ENCODE data around the gene ACOT8. TPM values are rescaled to one million over a fixed set of nuclear protein-coding genes. Genes with fewer than 3 reads are reported as not detected.

The ACOT8 gene
- total and polyA plus RNA-seq, 2 of the 8 experiments (the other 6 are each of a cell fraction or from before 2014, with no cell fraction given), result 37.6 to 88.8 TPM

- no peak for TF ChIP-seq FOSL1 (IDR thresholded peaks at IDR 0.05; ENCODE audit: insufficient read depth, low read depth, low read length)
- no peak for TF ChIP-seq EGR1 (IDR thresholded peaks at IDR 0.05; ENCODE audit: borderline replicate concordance, low read depth, low read length)
Observed at GRCh38 chr20:45834797-45835161, 22.4 kb downstream of the ACOT8 start (continued).

All from H1 (cell line).